GM12878 (cell line): ENCODE results near the gene FFAR1. TPM values are rescaled to one million over a fixed set of nuclear protein-coding genes. Genes with fewer than 3 reads are reported as not detected.

ENCODE experiments used
- ATAC-seq: fragments of 200-7000 bp; cut with Tn5 transposase; 3 replicates; pipeline ENCODE4 v1.9.1; 2020; ENCODE audit warnings: mild to moderate bottlenecking, moderate library complexity
- BruUV-seq: library from RNA; stranded (reverse); fragments of 400-500 nt; replicated peaks from 2 replicates; lab custom pipeline; 2021; lab: Mats Ljungman, UMichigan
- CTCF ChIA-PET: fragments of 300-600 bp; sonication (Branson Sonifier 250); formaldehyde crosslinking; extraction: SDS; loops from one replicate; lab custom pipeline; 2021; ENCODE audit warnings: inconsistent platforms; lab: Yijun Ruan, JAX
- POLR2A ChIA-PET: fragments of 350-600 bp; formaldehyde crosslinking; extraction: SDS; loops from one replicate; lab custom pipeline; 2021; ENCODE audit warnings: inconsistent platforms; lab: Charles Lee
- RAD21 ChIA-PET: fragments of 300-600 bp; sonication (Branson Sonifier 250); formaldehyde crosslinking; loops from one replicate; lab custom pipeline; 2023; ENCODE audit warnings: antibody characterized with exemption; ENCODE audit not compliant: unreplicated experiment; lab: Charles Lee
- SMC1A ChIA-PET: fragments of 300-600 bp; sonication (Branson Sonifier 250); formaldehyde crosslinking; loops from one replicate; lab custom pipeline; 2023; ENCODE audit not compliant: unreplicated experiment, uncharacterized antibody; lab: Charles Lee
- DNase-seq: peaks from one replicate; pipeline ENCODE4 v3.0.0-alpha.2; 2011; ENCODE audit warnings: low read depth, low spot score
- FAIRE-seq: peaks from 3 replicates; lab custom pipeline; 2011; peaks lifted over from hg19 to GRCh38; lab: Jason Lieb, UNC
- H2AFZ ChIP-seq: 2 replicates; pipeline ENCODE4 v1.6.0; 2011; ENCODE audit warnings: low read depth, low read length, control low read depth; ENCODE audit not compliant: control insufficient read depth
- H3K27ac ChIP-seq: 2 replicates; pipeline ENCODE4 v1.5.1; 2011; ENCODE audit warnings: control low read depth; ENCODE audit not compliant: control insufficient read depth, insufficient read depth
- H3K27me3 ChIP-seq, 2 experiments: replicated peaks in 1 of 2; 2 replicates each; pipeline versions ENCODE4 v1.6.0 to v1.6.1; 2011; ENCODE audit warnings: low read length in 1 of 2; ENCODE audit not compliant: control insufficient read depth in 2 of 2, insufficient read depth in 2 of 2
- H3K36me3 ChIP-seq, 2 experiments: 2 replicates each; pipeline ENCODE4 v1.5.1; 2011; ENCODE audit warnings: low read length in 1 of 2; ENCODE audit not compliant: control insufficient read depth in 2 of 2, insufficient read depth in 2 of 2
- H3K4me1 ChIP-seq: 2 replicates; pipeline ENCODE4 v1.6.1; 2011; ENCODE audit warnings: mild to moderate bottlenecking, low read length, moderate library complexity, mixed read lengths; ENCODE audit not compliant: control insufficient read depth, insufficient read depth
- H3K4me2 ChIP-seq: 2 replicates; pipeline ENCODE4 v1.6.0; 2011; ENCODE audit warnings: control low read depth; ENCODE audit not compliant: control insufficient read depth, insufficient read depth
- H3K4me3 ChIP-seq: fragments of 200-600 bp; sonication (generic); 2 replicates; pipeline ENCODE4 v1.5.1; 2016
- H3K79me2 ChIP-seq: 2 replicates; pipeline ENCODE4 v1.6.0; 2011; ENCODE audit warnings: low read length; ENCODE audit not compliant: control insufficient read depth, insufficient read depth
- H3K9ac ChIP-seq: 2 replicates; pipeline ENCODE4 v1.8.0; 2011; ENCODE audit warnings: low read length, control low read depth, mixed read lengths; ENCODE audit not compliant: control insufficient read depth, insufficient read depth
- H3K9me3 ChIP-seq: replicated peaks from 3 replicates; pipeline ENCODE4 v1.5.1; 2011; ENCODE audit warnings: mild to moderate bottlenecking, low read length; ENCODE audit not compliant: control insufficient read depth, insufficient read depth
- H4K20me1 ChIP-seq: 2 replicates; pipeline ENCODE4 v1.6.0; 2011; ENCODE audit not compliant: control insufficient read depth, insufficient read depth
- ATF7 ChIP-seq: fragments of 450-650 bp; IDR thresholded peaks from 2 replicates; pipeline ENCODE4 v1.6.1; 2016; ENCODE audit warnings: low read depth, mild to moderate bottlenecking
- E2F4 ChIP-seq: IDR thresholded peaks from 2 replicates; pipeline ENCODE4 v1.6.1; 2012; ENCODE audit warnings: low read depth, low read length, improper control_type of control experiment
- EZH2 ChIP-seq: IDR thresholded peaks from 2 replicates; pipeline ENCODE4 v1.6.1; 2012; ENCODE audit warnings: low read depth, mild to moderate bottlenecking, control low read depth, inconsistent platforms, low read length, borderline replicate concordance; ENCODE audit not compliant: control insufficient read depth
- JUND ChIP-seq: IDR thresholded peaks from 2 replicates; pipeline ENCODE4 v1.6.1; 2012; ENCODE audit warnings: low read depth, mild to moderate bottlenecking, low read length, improper control_type of control experiment, moderate library complexity
- MTA2 ChIP-seq: fragments of 450-650 bp; IDR thresholded peaks from 2 replicates; pipeline ENCODE4 v1.6.1; 2016; ENCODE audit warnings: low read depth, mild to moderate bottlenecking, moderate library complexity
- POLR2A ChIP-seq: IDR thresholded peaks from 2 replicates; pipeline ENCODE4 v1.6.1; 2011; ENCODE audit warnings: low read depth, mild to moderate bottlenecking, low read length
- POLR2AphosphoS2 ChIP-seq: IDR thresholded peaks from 2 replicates; pipeline ENCODE4 v1.6.1; 2011; ENCODE audit warnings: low read depth, mild to moderate bottlenecking, low read length, improper control_type of control experiment, moderate library complexity
- RAD51 ChIP-seq: fragments of 450-650 bp; IDR thresholded peaks from 2 replicates; pipeline ENCODE4 v1.6.1; 2016; ENCODE audit warnings: moderate library complexity, mild to moderate bottlenecking, inconsistent platforms
- RELB ChIP-seq: fragments of 450-650 bp; IDR thresholded peaks from 2 replicates; pipeline ENCODE4 v1.6.1; 2017; ENCODE audit warnings: low read depth, mild to moderate bottlenecking, moderate library complexity
- RUNX3 ChIP-seq: IDR thresholded peaks from 2 replicates; pipeline ENCODE4 v1.6.1; 2012; ENCODE audit warnings: low read length, inconsistent platforms
- SRF ChIP-seq, 2 experiments: IDR thresholded peaks; 2 replicates each; pipeline ENCODE4 v1.6.1; 2011; ENCODE audit warnings: low read depth in 2 of 2, low read length in 2 of 2, mild to moderate bottlenecking in 1 of 2, moderate library complexity in 1 of 2
- ZNF207 ChIP-seq: fragments of 450-650 bp; IDR thresholded peaks from 2 replicates; pipeline ENCODE4 v1.6.1; 2014; ENCODE audit warnings: antibody characterized with exemption, mild to moderate bottlenecking, borderline replicate concordance
- ZNF592 ChIP-seq: fragments of 450-650 bp; IDR thresholded peaks from 2 replicates; pipeline ENCODE4 v1.6.1; 2017; ENCODE audit warnings: mild to moderate bottlenecking, moderate library complexity
- WGBS: methylation state at CpG from one replicate; pipeline ENCODE4 v1.1.6; 2016; ENCODE audit warnings: low lambda C conversion rate; ENCODE audit not compliant: insufficient replicate concordance, insufficient coverage; ENCODE audit errors: missing lambda C conversion rate; 5-methylcytosine and 5-hydroxymethylcytosine counted together
- in situ Hi-C: fragments of 300-500 bp; cut with MboI; formaldehyde crosslinking; loops from 9 replicates; pipeline ENCODE4 v1.14.3; 2018; ENCODE audit warnings: mixed read lengths
- intact Hi-C: fragments of 100-400 bp; cut with micrococcal nuclease; formaldehyde crosslinking; loops from one replicate; pipeline ENCODE4 v1.14.2; 2022; ENCODE audit not compliant: unreplicated experiment
- polyA plus RNA-seq, 11 experiments: library from polyadenylated mRNA; depleted of rRNA in 4 of 11; unstranded in 6 of 11; stranded (reverse) in 5 of 11; fragments of >200 nt; fragmentation: Nextera tagmentation in 4 of 11; fragmentation: Illumina TruSeq in 1 of 11; extraction: Ambion mirVana in 4 of 11; extraction: Trizol in 1 of 11; gene quantifications; 1 replicate in 1 of 11; 2 replicates in 10 of 11; pipeline versions ENCODE4 v1.2.1 to v1.2.3, GENCODE V29; 2011 to 2016; ENCODE audit warnings: inconsistent platforms in 2 of 11, missing spikeins in 2 of 11, low read depth in 1 of 11
- total RNA-seq, 4 experiments: library from RNA; depleted of rRNA in 3 of 4; stranded (reverse); fragments of >200 nt in 3 of 4; fragmentation: Illumina TruSeq in 1 of 4; extraction: Trizol in 1 of 4; gene quantifications; 2 replicates each; pipeline versions ENCODE4 v1.2.1 to v1.2.3, GENCODE V29; 2013 to 2021

FFAR1 gene
- total and polyA plus RNA-seq, 10 of the 15 experiments (the other 5 are each of a cell fraction or from before 2014, with no cell fraction given): 0.05 to 0.62 (median 0.14) TPM; not detected in 2

DNA sequence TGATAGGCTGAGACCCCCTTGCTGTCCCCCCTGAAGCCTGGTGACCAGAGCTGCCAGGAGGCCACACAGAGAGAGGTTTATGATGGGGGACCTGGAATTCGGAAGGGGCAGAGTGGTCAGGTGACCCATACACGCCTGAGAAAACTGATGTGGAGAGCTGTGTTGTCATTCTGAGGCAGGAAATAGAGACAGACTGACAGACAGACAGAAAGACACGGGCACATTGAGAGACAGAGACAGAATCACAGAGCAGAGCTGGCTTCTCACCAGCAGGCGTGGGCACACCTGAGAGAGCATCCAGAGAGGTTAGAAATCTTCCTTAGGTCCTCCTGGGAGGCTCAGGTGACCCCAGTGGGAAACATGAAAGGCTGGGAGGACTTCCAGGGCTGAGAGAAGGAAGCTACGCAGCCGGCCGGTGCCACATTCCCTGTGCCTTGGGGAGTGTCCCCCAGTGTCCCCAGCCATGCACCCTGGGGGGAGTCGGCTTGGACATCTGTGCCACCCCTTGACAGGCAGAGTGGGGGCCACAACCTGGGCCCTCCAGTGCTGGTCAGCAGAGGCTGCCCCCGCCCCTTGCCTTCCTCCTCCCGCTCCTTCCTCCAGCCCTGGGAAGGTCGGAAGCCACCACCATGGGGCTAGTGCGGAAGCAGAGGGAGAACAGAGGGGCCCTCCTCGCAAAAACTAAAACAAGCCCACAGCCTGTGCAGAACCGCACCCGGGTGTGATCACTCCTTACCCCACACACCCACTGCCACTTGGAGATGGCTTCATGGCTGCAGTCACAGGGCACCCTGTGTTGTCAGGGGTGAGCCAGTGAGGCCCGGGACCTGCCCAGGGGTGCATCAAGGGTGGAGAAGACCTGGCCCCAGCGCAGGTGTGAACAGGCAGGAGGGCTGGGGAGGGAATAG, 2.2 kb downstream of the FFAR1 start:
- no TSS peak for BruUV-seq
- intact Hi-C loops: loop anchor here (5.0 kb wide), 3 partner anchors 43 to 247 kb away; partner anchors contain the start of gene USF2
- TF ChIP-seq RUNX3 (no peak), POLR2A (peak; percentile 49), POLR2AphosphoS2 (0 out of 2 replicates have a peak, but pooled peaks have one; percentile 31), MTA2 (no peak), ATF7 (no peak), ZNF592 (no peak), SRF (IDR thresholded peaks at IDR 0.05; ENCODE audit: low read depth in 2 of 2, low read length in 2 of 2) (no peak), JUND (no peak), RELB (no peak), ZNF207 (no peak), E2F4 (no peak), RAD51 (0 out of 2 replicates have a peak, but pooled peaks have one; percentile 10), EZH2 (no peak)

More for the DNA sequence above, 2.2 kb downstream of the FFAR1 start:
- no peak overlapping the region for H2AFZ ChIP-seq
- no peaks in the 10 kb centered on the region for H3K9me3 ChIP-seq
- H3K27ac ChIP-seq: peak overlapping the region; percentile 11; the same call in 1 of the 2 replicates
- H3K79me2 ChIP-seq: no peaks in the 10 kb centered on the region
- CTCF ChIA-PET: interaction anchor here (1.1 to 5.8 kb wide), 8 partner anchors 16 to 145 kb away, joined by 3 to 61 read pairs (median 6); no protein-coding TSS in a partner anchor
- H4K20me1 ChIP-seq: no peaks in the 10 kb centered on the region
- 68% methylated on average over 17 of the region's 17 CpGs for WGBS
- in situ Hi-C loops: loop anchor here (5.0 kb wide), 1 partner anchor 117 kb away; no protein-coding TSS in a partner anchor
- ATAC-seq (no peak), FAIRE-seq (no peak), DNase-seq (no peak)
- POLR2A ChIA-PET: interaction anchor here (1.0 to 5.1 kb wide), 5 partner anchors 26 to 155 kb away, joined by 3 to 28 read pairs (median 3); no protein-coding TSS in a partner anchor
- peaks cover 0 to 3% of the 10 kb centered on the region in 2 experiments; a peak in 2 of 4 replicates for H3K36me3 ChIP-seq
- H3K4me1 ChIP-seq: peaks cover 58% of the 10 kb centered on the region
- SMC1A ChIA-PET: interaction anchor here (0.7 to 7.7 kb wide), 9 partner anchors 18 to 208 kb away, joined by 3 to 152 read pairs (median 5); partner anchors contain the start of gene CD22
- RAD21 ChIA-PET: interaction anchor here (0.6 to 6.2 kb wide), 9 partner anchors 13 to 145 kb away, joined by 3 to 127 read pairs (median 6); partner anchors contain the start of gene CD22
- H3K4me2 ChIP-seq: no peak overlapping the region
- H3K9ac ChIP-seq: no peak overlapping the region
- H3K4me3 ChIP-seq: no peak overlapping the region
- no peaks in the 10 kb centered on the region for H3K27me3 ChIP-seq
